K562 (cell line): ENCODE measurements around the gene HS6ST1. TPM values are rescaled to one million over a fixed set of nuclear protein-coding genes. Genes with fewer than 3 reads are reported as not detected.

Source experiments
- ATAC-seq: fragments of 200-7000 bp; cut with Tn5 transposase; 3 replicates; pipeline ENCODE4 v1.9.1; 2020; ENCODE audit warnings: moderate library complexity
- BruUV-seq: library from RNA; stranded (reverse); fragments of 400-500 nt; replicated peaks from 2 replicates; lab custom pipeline; 2021; lab: Mats Ljungman, UMichigan
- CTCF ChIA-PET: fragments of 300-600 bp; formaldehyde crosslinking; extraction: SDS; loops from one replicate; lab custom pipeline; 2021; ENCODE audit warnings: low intra/inter-chr PET ratio; lab: Yijun Ruan, JAX
- POLR2A ChIA-PET: fragments of 300-600, 350-650 bp; sonication (Branson Sonifier 250); formaldehyde crosslinking; extraction: SDS; loops from one replicate; lab custom pipeline; 2021; ENCODE audit warnings: antibody characterized with exemption, inconsistent platforms; lab: Yijun Ruan, JAX
- DNase-seq, 4 experiments: peaks; one replicate each; pipeline versions ENCODE4 v3.0.0 to v3.0.0-alpha.2; 2011 to 2018; ENCODE audit warnings: low spot score in 3 of 4, mixed read lengths in 3 of 4; ENCODE audit errors: extremely low read depth in 1 of 4
- FAIRE-seq: peaks from 2 replicates; lab custom pipeline; 2011; peaks lifted over from hg19 to GRCh38; lab: Jason Lieb, UNC
- H2AFZ ChIP-seq: 2 replicates; pipeline ENCODE4 v1.6.0; 2011; ENCODE audit warnings: low read depth, low read length, control low read depth, inconsistent platforms
- H3K27ac ChIP-seq: fragments of 200-600 bp; 3 replicates; pipeline ENCODE4 v1.8.0; 2011; ENCODE audit warnings: low read depth, mild to moderate bottlenecking, control low read depth, inconsistent platforms, low read length, moderate library complexity, mixed read lengths; ENCODE audit errors: extremely low read depth
- H3K27me3 ChIP-seq, 2 experiments: fragments of 300-600 bp in 1 of 2; 2 replicates in 1 of 2; 3 replicates in 1 of 2; pipeline versions ENCODE4 v1.6.0 to v1.8.0; 2011; ENCODE audit warnings: inconsistent platforms in 2 of 2, low read length in 2 of 2, mild to moderate bottlenecking in 1 of 2, mixed read lengths in 1 of 2, moderate library complexity in 1 of 2; ENCODE audit not compliant: control insufficient read depth in 2 of 2, insufficient read depth in 2 of 2
- H3K36me3 ChIP-seq: fragments of 300-600 bp; 3 replicates; pipeline ENCODE4 v1.8.0; 2011; ENCODE audit warnings: mild to moderate bottlenecking, low read length, inconsistent platforms; ENCODE audit not compliant: control insufficient read depth, insufficient read depth
- H3K4me1 ChIP-seq, 2 experiments: fragments of 200-600 bp in 1 of 2; replicated peaks in 1 of 2; 2 replicates in 1 of 2; 3 replicates in 1 of 2; pipeline versions ENCODE4 v1.5.1 to v1.8.0; 2011; ENCODE audit warnings: inconsistent platforms in 2 of 2, low read length in 2 of 2, mild to moderate bottlenecking in 1 of 2, mixed read lengths in 1 of 2, moderate library complexity in 1 of 2; ENCODE audit not compliant: control insufficient read depth in 2 of 2, insufficient read depth in 2 of 2
- H3K4me2 ChIP-seq: 2 replicates; pipeline ENCODE4 v1.6.1; 2011; ENCODE audit warnings: low read length, control low read depth, inconsistent platforms, mixed read lengths; ENCODE audit not compliant: insufficient read depth
- H3K4me3 ChIP-seq: fragments of 200-600 bp; sonication (generic), shearing (Covaris generic); 2 replicates; pipeline ENCODE4 v1.5.1; 2016; ENCODE audit warnings: control low read depth, inconsistent platforms
- H3K79me2 ChIP-seq: fragments of 200-600 bp; 3 replicates; pipeline ENCODE4 v1.8.0; 2011; ENCODE audit warnings: low read length, inconsistent platforms; ENCODE audit not compliant: control insufficient read depth, insufficient read depth
- H3K9ac ChIP-seq, 2 experiments: 2 replicates each; pipeline versions ENCODE4 v1.6.0 to v1.6.1; 2011; ENCODE audit warnings: low read depth in 2 of 2, low read length in 2 of 2, control low read depth in 1 of 2, inconsistent platforms in 1 of 2, mild to moderate bottlenecking in 1 of 2, mixed read lengths in 1 of 2; ENCODE audit not compliant: insufficient read depth in 1 of 2
- H3K9me1 ChIP-seq: one replicate; pipeline ENCODE4 v1.6.0; 2011; ENCODE audit warnings: inconsistent platforms, mild to moderate bottlenecking, low read length, moderate library complexity; ENCODE audit not compliant: control insufficient read depth, insufficient read depth
- H3K9me3 ChIP-seq: replicated peaks from 2 replicates; pipeline ENCODE4 v1.5.1; 2011; ENCODE audit warnings: low read depth, low read length, inconsistent platforms; ENCODE audit not compliant: control insufficient read depth, insufficient read depth
- H4K20me1 ChIP-seq: replicated peaks from 2 replicates; pipeline ENCODE4 v1.6.1; 2011; ENCODE audit warnings: low read length, inconsistent platforms, mixed read lengths; ENCODE audit not compliant: control insufficient read depth, insufficient read depth
- CAMTA2 ChIP-seq: fragments of 250-450 bp; sonication (Bioruptor Pico); conservative IDR thresholded peaks from 2 replicates; pipeline ENCODE4 v1.5.1; 2022
- CC2D1A ChIP-seq: fragments of 450-650 bp; IDR thresholded peaks from 2 replicates; pipeline ENCODE4 v1.6.1; 2017; ENCODE audit warnings: mild to moderate bottlenecking
- CREB3L1 ChIP-seq: fragments of 450-650 bp; IDR thresholded peaks from 2 replicates; pipeline ENCODE4 v1.6.1; 2014; ENCODE audit warnings: low read depth, mild to moderate bottlenecking, moderate library complexity, borderline replicate concordance
- HDGF ChIP-seq: fragments of 450-650 bp; IDR thresholded peaks from 2 replicates; pipeline ENCODE4 v1.6.1; 2016
- NFE2L1 ChIP-seq: fragments of 450-650 bp; IDR thresholded peaks from 2 replicates; pipeline ENCODE4 v1.6.1; 2016; ENCODE audit warnings: missing genetic modification characterization, low read depth, mild to moderate bottlenecking, missing compliant biosample characterization, moderate library complexity, borderline replicate concordance
- NRF1 ChIP-seq, 2 experiments: fragments of 450-650 bp; IDR thresholded peaks in 1 of 2; conservative IDR thresholded peaks in 1 of 2; 2 replicates each; pipeline ENCODE4 v1.6.1; 2014; ENCODE audit warnings: mild to moderate bottlenecking in 2 of 2
- PTBP1 ChIP-seq: fragments of 200-400 bp; formaldehyde crosslinking; IDR thresholded peaks from 2 replicates; pipeline ENCODE4 v1.6.1; 2017; ENCODE audit warnings: low read depth, low read length
- ZNF232 ChIP-seq: sonication (generic); formaldehyde crosslinking; IDR thresholded peaks from 2 replicates; pipeline ENCODE4 v1.8.0; 2022; ENCODE audit warnings: mild to moderate bottlenecking, missing genetic modification reagents
- WGBS: fragments of 100-300 bp; shearing (Covaris generic); methylation state at CpG from one replicate; pipeline ENCODE4 v1.1.6; 2016; ENCODE audit warnings: low coverage, mixed read lengths; ENCODE audit not compliant: insufficient coverage; ENCODE audit errors: missing lambda C conversion rate; 5-methylcytosine and 5-hydroxymethylcytosine counted together
- in situ Hi-C: fragments of 300-500 bp; cut with MboI; formaldehyde crosslinking; loops from 4 replicates; pipeline ENCODE4 v1.15.0; 2018; ENCODE audit warnings: inconsistent platforms, mixed read lengths
- intact Hi-C: fragments of 100-400 bp; cut with micrococcal nuclease; formaldehyde crosslinking; loops from 2 replicates; pipeline ENCODE4 v1.14.2; 2022
- polyA plus RNA-seq, 8 experiments: library from polyadenylated mRNA; depleted of rRNA in 4 of 8; stranded (reverse) in 5 of 8; unstranded in 3 of 8; fragments of >200 nt; fragmentation: Nextera tagmentation in 2 of 8; fragmentation: Illumina TruSeq in 1 of 8; extraction: Ambion mirVana in 2 of 8; extraction: Trizol in 1 of 8; gene quantifications; 2 replicates each; pipeline versions ENCODE4 v1.2.1 to v1.2.3, GENCODE V29; 2011 to 2014; ENCODE audit warnings: inconsistent platforms in 1 of 8, missing spikeins in 1 of 8
- total RNA-seq, 7 experiments: library from RNA; depleted of rRNA in 6 of 7; stranded (reverse); fragments of >200 nt in 6 of 7; fragmentation: Illumina TruSeq in 2 of 7; extraction: Trizol in 2 of 7; gene quantifications; 2 replicates each; pipeline versions ENCODE4 v1.2.1 to v1.2.3, GENCODE V29; 2011 to 2021; ENCODE audit warnings: low replicate concordance in 1 of 7
- TF ChIP-seq, protein P1 (sequence below): sonication (generic); formaldehyde crosslinking; IDR thresholded peaks from 2 replicates; pipeline ENCODE4 v1.8.0; 2022; ENCODE audit warnings: mild to moderate bottlenecking, missing genetic modification reagents

HS6ST1 gene
- total and polyA plus RNA-seq, 9 of the 15 experiments (the other 6 are each of a cell fraction or from before 2014, with no cell fraction given) = 0.06 to 7.4 (median 3.8) TPM

DNA sequence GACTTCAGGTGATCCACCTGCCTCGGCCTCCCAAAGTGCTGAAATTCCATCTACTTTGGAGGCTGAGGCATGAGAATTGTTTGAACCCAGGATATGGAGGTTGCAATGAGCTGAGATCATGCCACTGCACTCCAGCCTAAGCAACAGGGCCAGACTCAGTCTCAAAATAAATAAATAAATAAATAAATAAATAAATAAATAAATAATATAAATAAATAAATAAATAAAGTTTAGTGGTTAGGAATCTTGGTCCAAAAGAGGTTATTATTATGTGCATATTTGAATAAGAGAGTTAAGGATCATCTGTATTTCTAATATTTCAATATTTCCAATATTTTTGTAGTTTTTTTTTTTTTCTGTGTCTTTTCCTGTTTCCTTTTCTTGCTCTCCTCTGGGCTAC, 90.8 kb downstream of the HS6ST1 start:
- H4K20me1 ChIP-seq = no peaks in the 10 kb centered on the region
- ChIA-PET POLR2A (no interaction called here), CTCF (no interaction called here)
- no peak overlapping the region for H3K4me3 ChIP-seq
- H3K79me2 ChIP-seq = no peaks in the 10 kb centered on the region
- H3K36me3 ChIP-seq = no peaks in the 10 kb centered on the region
- H3K9ac ChIP-seq = no peak overlapping the region
- H3K9me1 ChIP-seq = no peaks in the 10 kb centered on the region
- no peak for FAIRE-seq
- no peaks in the 10 kb centered on the region for H3K9me3 ChIP-seq
- DNase-seq = no peak
- H3K27ac ChIP-seq = no peak overlapping the region
- intact Hi-C loops (no loop called here), in situ Hi-C loops (no loop called here)
- no peak overlapping the region for H2AFZ ChIP-seq
- no peak for TF ChIP-seq NFE2L1 (tag)
- TF ChIP-seq CAMTA2 (CRISPR knock-in tag) = no peak
- TF ChIP-seq HDGF = no peak
- no peak for TF ChIP-seq ZNF232 (CRISPR knock-in tag)
- no peak for TF ChIP-seq CC2D1A
- TF ChIP-seq, protein P1, sequence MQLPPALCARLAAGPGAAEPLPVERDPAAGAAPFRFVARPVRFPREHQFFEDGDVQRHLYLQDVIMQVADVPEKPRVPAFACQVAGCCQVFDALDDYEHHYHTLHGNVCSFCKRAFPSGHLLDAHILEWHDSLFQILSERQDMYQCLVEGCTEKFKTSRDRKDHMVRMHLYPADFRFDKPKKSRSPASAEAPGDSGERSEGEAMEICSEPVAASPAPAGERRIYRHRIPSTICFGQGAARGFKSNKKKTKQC = no peak
- H3K27me3 ChIP-seq = peaks cover 1 to 4% of the 10 kb centered on the region in 2 experiments; a peak in 4 of 5 replicates
- no peak overlapping the region for H3K4me2 ChIP-seq
- ATAC-seq = no peak
- 13% methylated on average over 1 of the region's 1 CpG for WGBS
- no TSS peak for BruUV-seq
- peaks cover 0 to 4% of the 10 kb centered on the region in 2 experiments; a peak in 2 of 5 replicates for H3K4me1 ChIP-seq

DNA sequence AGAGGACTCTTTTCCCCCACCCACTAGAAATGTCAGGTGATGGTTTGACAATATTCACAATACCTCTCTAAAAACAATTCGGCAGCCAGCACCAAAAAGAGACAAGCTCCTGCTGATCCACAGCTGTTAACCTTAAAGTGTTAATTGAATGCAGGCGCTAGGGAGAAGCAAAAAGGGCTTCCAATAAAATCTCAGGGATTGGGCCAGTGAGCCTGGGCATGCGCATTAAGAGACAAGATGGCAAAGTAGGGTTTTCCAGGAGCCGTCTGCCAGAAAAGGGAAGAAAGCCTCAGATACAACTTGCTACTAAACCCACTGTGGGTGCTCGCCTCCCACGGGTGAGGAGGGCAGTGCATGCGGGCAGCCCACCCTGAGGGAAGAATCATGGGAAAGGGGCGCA, 98.8 kb downstream of the HS6ST1 start:
- POLR2A ChIA-PET = interaction anchor here (0.8 kb wide), 1 partner anchor 10 kb away, joined by 3 read pairs; no protein-coding TSS in a partner anchor
- FAIRE-seq (no peak), ATAC-seq (peak; percentile 37; the same call in 1 of the 3 replicates), DNase-seq (peak in 1 of 4 experiments; percentile 9)
- no peak overlapping the region for H3K27ac ChIP-seq
- 14% methylated on average over 8 of the region's 8 CpGs for whole genome bisulfite sequencing
- H2AFZ ChIP-seq = peak overlapping the region; percentile 49; the same call in 1 of the 2 replicates
- H3K36me3 ChIP-seq = no peaks in the 10 kb centered on the region
- peaks cover 28 to 36% of the 10 kb centered on the region in 2 experiments for H3K27me3 ChIP-seq
- no peaks in the 10 kb centered on the region for H3K9me3 ChIP-seq
- in situ Hi-C loops = no loop called here
- no peaks in the 10 kb centered on the region; a peak in 1 of 5 replicates for H3K4me1 ChIP-seq
- intact Hi-C loops = no loop called here
- no peaks in the 10 kb centered on the region for H3K9me1 ChIP-seq
- no peaks in the 10 kb centered on the region for H3K79me2 ChIP-seq
- no peak overlapping the region for H3K4me3 ChIP-seq
- no peaks in the 10 kb centered on the region for H4K20me1 ChIP-seq
- H3K4me2 ChIP-seq = peak overlapping the region; percentile 34; the same call in 1 of the 2 replicates
- CTCF ChIA-PET = no interaction called here
- H3K9ac ChIP-seq = no peak overlapping the region
- no TSS peak for BruUV-seq
- no peak for TF ChIP-seq PTBP1
- TF ChIP-seq CREB3L1 = no peak
- TF ChIP-seq NRF1 (conservative IDR thresholded peaks at IDR 0.05 in 1 of 2, IDR thresholded peaks at IDR 0.05 in 1 of 2) = peak; percentile 87 to 89
